Ishikawa (cell line): Measurements from ENCODE around the gene CD99.
"Not testable (repeated sequence)": the region's sequence is repeated elsewhere in the genome, so short reads cannot be mapped to it uniquely, and the experiment has no call there.

Experiments
- CEBPB ChIP-seq: IDR thresholded peaks from 2 replicates; pipeline ENCODE4 v1.6.1; 2012
- CREB1 ChIP-seq: IDR thresholded peaks from 2 replicates; pipeline ENCODE4 v1.6.1; 2012; ENCODE audit warnings: low read depth
- EGR1 ChIP-seq: IDR thresholded peaks from 2 replicates; pipeline ENCODE4 v1.6.1; 2012
- EP300 ChIP-seq: IDR thresholded peaks from 2 replicates; pipeline ENCODE4 v1.6.1; 2012; ENCODE audit warnings: borderline replicate concordance
- FOXM1 ChIP-seq: IDR thresholded peaks from 2 replicates; pipeline ENCODE4 v1.6.1; 2012; ENCODE audit warnings: low read depth, borderline replicate concordance
- MAX ChIP-seq: IDR thresholded peaks from 2 replicates; pipeline ENCODE4 v1.6.1; 2012
- NFIC ChIP-seq: IDR thresholded peaks from 2 replicates; pipeline ENCODE4 v1.6.1; 2012
- RAD21 ChIP-seq: IDR thresholded peaks from 2 replicates; pipeline ENCODE4 v1.6.1; 2012; ENCODE audit warnings: low read depth
- REST ChIP-seq: IDR thresholded peaks from 2 replicates; pipeline ENCODE4 v1.6.1; 2012; ENCODE audit warnings: low read depth, mild to moderate bottlenecking
- TAF1 ChIP-seq: IDR thresholded peaks from 2 replicates; pipeline ENCODE4 v1.6.1; 2012; ENCODE audit warnings: low read depth, mild to moderate bottlenecking
- TCF12 ChIP-seq: IDR thresholded peaks from 2 replicates; pipeline ENCODE4 v1.6.1; 2012; ENCODE audit warnings: low read depth
- TEAD4 ChIP-seq: IDR thresholded peaks from 2 replicates; pipeline ENCODE4 v1.6.1; 2012
- USF1 ChIP-seq: IDR thresholded peaks from 2 replicates; pipeline ENCODE4 v1.6.1; 2012
- YY1 ChIP-seq: IDR thresholded peaks from 2 replicates; pipeline ENCODE4 v1.6.1; 2012; ENCODE audit warnings: low read depth
- ZBTB7A ChIP-seq: IDR thresholded peaks from 2 replicates; pipeline ENCODE4 v1.6.1; 2012; ENCODE audit warnings: low read depth

The CD99 gene

GRCh38 chrX:2748815-2749188, 57.7 kb downstream of the CD99 start:
- TF ChIP-seq NFIC (no peak), TAF1 (no peak), EP300 (no peak), CREB1 (no peak), EGR1 (no peak), ZBTB7A (no peak), TEAD4 (no peak), FOXM1 (no peak), REST (no peak), USF1 (no peak), YY1 (no peak), RAD21 (no peak), TCF12 (no peak)

GRCh38 chrX:2751291-2751690, 60.2 kb downstream of the CD99 start:
- TF ChIP-seq ZBTB7A (no peak), EGR1 (no peak), CEBPB (no peak), REST (no peak), RAD21 (no peak)

- TF ChIP-seq CREB1, MAX, EP300: not testable (repeated sequence)
Measured at GRCh38 chrX:2751874-2752300, 60.8 kb downstream of the CD99 start, which contains the start of gene XG. Gene XG, plus strand, starts transcription at chrX:2752040. Its CDS starts 235 bp downstream, at chrX:2752275.

- TF ChIP-seq CEBPB (no peak), REST (no peak), TAF1 (no peak), EGR1 (no peak), YY1 (no peak), FOXM1 (no peak), NFIC (no peak), TCF12 (no peak), CREB1 (no peak), TEAD4 (no peak)
Measured at GRCh38 chrX:2756548-2756947, 65.5 kb downstream of the CD99 start.

- TF ChIP-seq TEAD4 = no peak
Measured at GRCh38 chrX:2761246-2761645, 70.2 kb downstream of the CD99 start.

- TF ChIP-seq CREB1 = no peak
- no peak for TF ChIP-seq TCF12
- TF ChIP-seq TEAD4 = no peak
- TF ChIP-seq EP300 = no peak
- TF ChIP-seq YY1 = no peak
- no peak for TF ChIP-seq RAD21
- no peak for TF ChIP-seq ZBTB7A
- TF ChIP-seq NFIC = no peak
- no peak for TF ChIP-seq CEBPB
- TF ChIP-seq MAX = no peak
- TF ChIP-seq EGR1 = no peak
Measured at GRCh38 chrX:2765549-2765830, 74.4 kb downstream of the CD99 start.

GRCh38 chrX:2766906-2767305, 75.8 kb downstream of the CD99 start:
- TF ChIP-seq REST = no peak
- no peak for TF ChIP-seq MAX
- no peak for TF ChIP-seq TAF1
- TF ChIP-seq TEAD4 = no peak
- no peak for TF ChIP-seq CEBPB
- TF ChIP-seq TCF12 = no peak
- TF ChIP-seq RAD21 = no peak
- TF ChIP-seq EP300 = no peak
- TF ChIP-seq ZBTB7A = no peak
- TF ChIP-seq CREB1 = no peak
- TF ChIP-seq NFIC = no peak
- no peak for TF ChIP-seq USF1
- no peak for TF ChIP-seq EGR1
- no peak for TF ChIP-seq FOXM1
- no peak for TF ChIP-seq YY1
